Stomach (tissue), 9 donors: ENCODE results near the gene WNK1. TPM values are rescaled to one million over a fixed set of nuclear protein-coding genes. Genes with fewer than 3 reads are reported as not detected.
A peak's percentile ranks its signal among the peaks of the same experiment; 100 is the strongest.

ENCODE experiments used
- DNase-seq, 2 donors: peaks; one replicate each; pipeline versions ENCODE4 v3.0.0 to v3.0.0-alpha.2; 2013 to 2019
- H3K27ac ChIP-seq, 5 donors: fragments of 200-600 bp in 4 of 5; sonication (generic) in 4 of 5; one replicate each; pipeline ENCODE4 v1.5.1; 2013 to 2019; ENCODE audit warnings: mild to moderate bottlenecking in 1 of 5, moderate library complexity in 1 of 5
- H3K27me3 ChIP-seq, 3 donors: fragments of 200-600 bp; sonication (generic); one replicate each; pipeline ENCODE4 v1.5.1; 2017 to 2019; ENCODE audit warnings: mixed run types in 1 of 3
- H3K36me3 ChIP-seq, 4 donors: fragments of 200-600 bp; sonication (generic); 1 replicate in 3 of 4; 2 replicates in 1 of 4; pipeline ENCODE4 v1.5.1; 2016 to 2019
- H3K4me1 ChIP-seq, 4 donors: fragments of 200-600 bp; sonication (generic); one replicate each; pipeline ENCODE4 v1.5.1; 2016 to 2019
- H3K4me3 ChIP-seq, 4 donors: fragments of 200-600 bp; sonication (generic) in 3 of 4; one replicate each; pipeline ENCODE4 v1.5.1; 2016 to 2019; ENCODE audit warnings: mild to moderate bottlenecking in 1 of 4
- H3K9me3 ChIP-seq, 4 donors: fragments of 200-600 bp; sonication (generic); one replicate each; pipeline ENCODE4 v1.5.1; 2016 to 2019
- EP300 ChIP-seq: sonication (generic); formaldehyde crosslinking; IDR thresholded peaks from one replicate; pipeline ENCODE4 v1.6.1; 2017; ENCODE audit warnings: antibody characterized with exemption
- POLR2A ChIP-seq, 4 donors: fragments of 450-650 bp; IDR thresholded peaks; one replicate each; pipeline ENCODE4 v1.6.1; 2016; ENCODE audit warnings: antibody characterized with exemption in 4 of 4, control low read depth in 2 of 4, mild to moderate bottlenecking in 1 of 4, moderate library complexity in 1 of 4
- POLR2AphosphoS5 ChIP-seq, 3 donors: sonication (generic); formaldehyde crosslinking; IDR thresholded peaks; one replicate each; pipeline ENCODE4 v1.6.1; 2016; ENCODE audit warnings: antibody characterized with exemption in 3 of 3
- WGBS, 5 donors: extraction: QIAGEN DNeasy Blood & Tissue Kit in 3 of 5; methylation state at CpG; one replicate each; pipeline versions ENCODE4 v1.1.5 to v1.1.7; 2013 to 2018; 5-methylcytosine and 5-hydroxymethylcytosine counted together
- intact Hi-C: fragments of 100-400 bp; cut with DNase I; formaldehyde crosslinking; loops from one replicate; pipeline ENCODE4 v1.15.1; 2023; ENCODE audit warnings: low total_unique reads
- polyA plus RNA-seq, 3 donors: library from polyadenylated mRNA; stranded (reverse); fragments of 200-250 nt; gene quantifications; one replicate each; pipeline ENCODE4 v1.2.3, GENCODE V29; 2013
- small RNA-seq, 4 donors: library from RNA; depleted of rRNA; stranded (forward); fragments of <200 nt; gene quantifications; one replicate each; pipeline ENCODE3, GENCODE V24; 2016
- total RNA-seq, 5 donors: library from RNA; depleted of rRNA; stranded (reverse); fragments of >200 nt; gene quantifications; one replicate each; pipeline versions ENCODE4 v1.1.0 to v1.2.3, GENCODE V29; 2014 to 2016
- TF ChIP-seq, protein P1 (sequence below), 7 experiments: fragments of 450-650 bp in 4 of 7; fragments of 200-600 bp in 3 of 7; sonication (generic) in 3 of 7; IDR thresholded peaks; one replicate each; pipeline ENCODE4 v1.5.1; 2016 to 2019; ENCODE audit warnings: antibody characterized with exemption in 7 of 7, control low read depth in 2 of 7, mild to moderate bottlenecking in 1 of 7
- donor health status: healthy with polysubstance abuse.
- donor health status: Bipolar disorder and iron deficiency.
- donor health status: healthy.

The WNK1 gene
- total and polyA plus RNA-seq, 8 donors = 13.2 to 192 (median 84.5) TPM

DNA sequence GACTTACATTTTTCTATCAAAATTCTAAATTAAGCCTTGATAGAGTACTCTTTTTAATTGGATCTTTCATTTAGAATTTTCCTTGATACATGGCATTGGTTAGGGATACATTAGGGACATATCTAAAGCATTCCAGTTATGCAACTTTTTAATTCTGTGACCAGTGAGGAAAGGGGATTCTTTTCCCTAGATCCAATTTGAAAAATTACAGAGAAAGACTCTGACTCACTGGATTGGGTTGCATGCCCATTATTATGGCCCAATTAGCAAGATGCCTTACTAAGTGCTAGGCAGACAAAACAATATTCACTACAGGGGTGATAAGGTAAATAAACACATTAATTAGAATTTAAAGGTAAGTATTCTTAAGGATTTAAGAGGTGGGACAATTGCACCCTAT lies 202.4 kb downstream of the WNK1 start:
- DNase-seq = no peak
- Histone ChIP-seq H3K27ac (no peak overlapping the region), H3K4me1 (peaks cover 0 to 5% (median 0%) of the 10 kb centered on the region in 4 donors), H3K36me3 (no peaks in the 10 kb centered on the region), H3K9me3 (no peaks in the 10 kb centered on the region), H3K4me3 (no peak overlapping the region), H3K27me3 (no peaks in the 10 kb centered on the region)
- intact Hi-C loops = no loop called here
- TF ChIP-seq, protein P1, sequence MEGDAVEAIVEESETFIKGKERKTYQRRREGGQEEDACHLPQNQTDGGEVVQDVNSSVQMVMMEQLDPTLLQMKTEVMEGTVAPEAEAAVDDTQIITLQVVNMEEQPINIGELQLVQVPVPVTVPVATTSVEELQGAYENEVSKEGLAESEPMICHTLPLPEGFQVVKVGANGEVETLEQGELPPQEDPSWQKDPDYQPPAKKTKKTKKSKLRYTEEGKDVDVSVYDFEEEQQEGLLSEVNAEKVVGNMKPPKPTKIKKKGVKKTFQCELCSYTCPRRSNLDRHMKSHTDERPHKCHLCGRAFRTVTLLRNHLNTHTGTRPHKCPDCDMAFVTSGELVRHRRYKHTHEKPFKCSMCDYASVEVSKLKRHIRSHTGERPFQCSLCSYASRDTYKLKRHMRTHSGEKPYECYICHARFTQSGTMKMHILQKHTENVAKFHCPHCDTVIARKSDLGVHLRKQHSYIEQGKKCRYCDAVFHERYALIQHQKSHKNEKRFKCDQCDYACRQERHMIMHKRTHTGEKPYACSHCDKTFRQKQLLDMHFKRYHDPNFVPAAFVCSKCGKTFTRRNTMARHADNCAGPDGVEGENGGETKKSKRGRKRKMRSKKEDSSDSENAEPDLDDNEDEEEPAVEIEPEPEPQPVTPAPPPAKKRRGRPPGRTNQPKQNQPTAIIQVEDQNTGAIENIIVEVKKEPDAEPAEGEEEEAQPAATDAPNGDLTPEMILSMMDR (IDR thresholded peaks at IDR 0.05) = no peak
- TF ChIP-seq POLR2AphosphoS5 (IDR thresholded peaks at IDR 0.05) = no peak
- no peak for TF ChIP-seq EP300
- TF ChIP-seq POLR2A (IDR thresholded peaks at IDR 0.05) = no peak

GRCh38 chr12:955939-956338 lies 203.6 kb downstream of the WNK1 start:
- Histone ChIP-seq H3K4me3 (no peak overlapping the region), H3K9me3 (no peaks in the 10 kb centered on the region), H3K36me3 (no peaks in the 10 kb centered on the region), H3K4me1 (no peaks in the 10 kb centered on the region), H3K27ac (no peak overlapping the region), H3K27me3 (no peaks in the 10 kb centered on the region)
- WGBS, 5 donors = 91 to 97% (median 96%) methylated on average over 6 of the region's 6 CpGs
- TF ChIP-seq EP300 (no peak), POLR2A (IDR thresholded peaks at IDR 0.05) (no peak), POLR2AphosphoS5 (IDR thresholded peaks at IDR 0.05) (no peak)
- TF ChIP-seq, protein P1 (IDR thresholded peaks at IDR 0.05) = no peak
- no peak for DNase-seq
- intact Hi-C loops = no loop called here

GRCh38 chr12:958588-959123 lies 206.3 kb downstream of the WNK1 start:
- TF ChIP-seq POLR2A (IDR thresholded peaks at IDR 0.05) (no peak), EP300 (no peak), POLR2AphosphoS5 (IDR thresholded peaks at IDR 0.05) (no peak)
- TF ChIP-seq, protein P1 (IDR thresholded peaks at IDR 0.05) = no peak
- no peak overlapping the region for H3K4me3 ChIP-seq
- peak; percentile 4 to 36 for DNase-seq
- no peaks in the 10 kb centered on the region for H3K27me3 ChIP-seq
- intact Hi-C loops = no loop called here
- no peaks in the 10 kb centered on the region for H3K36me3 ChIP-seq
- no peaks in the 10 kb centered on the region for H3K4me1 ChIP-seq
- WGBS, 5 donors = 47 to 68% (median 61%) methylated on average over 7 to 8 of the region's 8 CpGs
- no peak overlapping the region for H3K27ac ChIP-seq
- no peaks in the 10 kb centered on the region for H3K9me3 ChIP-seq

Small RNAs within 50 kb of the gene (small RNA-seq; reads per million reads assigned to genes)
- gene RNU4ATAC16P = 0 reads per million in 4 donors

Other genes starting within 250 kb of the WNK1 start
- gene NINJ2, start 89.1 kb upstream of the WNK1 start, total RNA-seq = 10 to 100 TPM in 1 of 5 donors, 1 to 10 TPM in 1, not detected in 3; 2.2 to 26.2 TPM
- 1 to 10 TPM; 2.0 to 5.2 (median 5.0) TPM for gene NINJ2, start 89.1 kb upstream of the WNK1 start, polyA plus RNA-seq
- gene RAD52, start 197.1 kb downstream of the WNK1 start, total RNA-seq = 10 to 100 TPM in 4 of 5 donors, 1 to 10 TPM in 1; 8.6 to 62.9 (median 25.1) TPM
- 1 to 10 TPM; 2.3 to 4.9 (median 2.4) TPM for gene RAD52, start 197.1 kb downstream of the WNK1 start, polyA plus RNA-seq
- gene ERC1, start 238.6 kb downstream of the WNK1 start, total RNA-seq = 10 to 100 TPM; 47.1 to 69.4 (median 57.9) TPM
- 1 to 10 TPM; 3.8 to 8.3 (median 5.7) TPM for gene ERC1, start 238.6 kb downstream of the WNK1 start, polyA plus RNA-seq